Activated naive CD4-positive, alpha-beta T cell treated with anti-CD3 and anti-CD28 coated beads for 36 hours (primary cell): ENCODE measurements around the gene TNS1. TPM values are rescaled to one million over a fixed set of nuclear protein-coding genes. Genes with fewer than 3 reads are reported as not detected.

ENCODE experiments used
- CTCF ChIA-PET: fragments of 350-600 bp; sonication (Branson Sonifier 250); formaldehyde crosslinking; loops from one replicate; lab custom pipeline; 2021; ENCODE audit warnings: antibody characterized with exemption; lab: Charles Lee
- DNase-seq: peaks from one replicate; pipeline ENCODE4 v3.0.0-alpha.2; 2020
- H3K27ac Mint-ChIP-seq: one replicate; pipeline ENCODE4 v1.8.0; 2021; ENCODE audit warnings: mild to moderate bottlenecking, mixed read lengths
- H3K27me3 Mint-ChIP-seq: one replicate; pipeline ENCODE4 v1.8.0; 2021; ENCODE audit warnings: low read depth, mixed read lengths
- H3K36me3 Mint-ChIP-seq: one replicate; pipeline ENCODE4 v1.8.0; 2021; ENCODE audit warnings: low read depth, mixed read lengths
- H3K4me1 Mint-ChIP-seq: one replicate; pipeline ENCODE4 v1.8.0; 2021; ENCODE audit warnings: low read depth, mixed read lengths
- H3K4me3 Mint-ChIP-seq: one replicate; pipeline ENCODE4 v1.8.0; 2021; ENCODE audit warnings: mild to moderate bottlenecking, moderate library complexity, mixed read lengths
- H3K9me3 Mint-ChIP-seq: one replicate; pipeline ENCODE4 v1.8.0; 2021; ENCODE audit warnings: mixed read lengths
- intact Hi-C: fragments of 100-400 bp; cut with micrococcal nuclease; formaldehyde crosslinking; loops from one replicate; pipeline ENCODE4 v1.15.1; 2023
- microRNA-seq: library from miRNA; unstranded; fragments of <30 nt; microRNA quantifications from one replicate; pipeline ENCODE4 v1.2.0, GENCODE V29; 2022; ENCODE audit warnings: borderline microRNAs expressed, borderline replicate concordance
- total RNA-seq, 2 experiments: library from RNA; stranded (reverse); gene quantifications; one replicate each; pipeline ENCODE4 v1.2.3, GENCODE V29; 2021

The TNS1 gene
- total RNA-seq, 2 experiments from 2014 or later, result 0.40 to 0.74 TPM

DNA sequence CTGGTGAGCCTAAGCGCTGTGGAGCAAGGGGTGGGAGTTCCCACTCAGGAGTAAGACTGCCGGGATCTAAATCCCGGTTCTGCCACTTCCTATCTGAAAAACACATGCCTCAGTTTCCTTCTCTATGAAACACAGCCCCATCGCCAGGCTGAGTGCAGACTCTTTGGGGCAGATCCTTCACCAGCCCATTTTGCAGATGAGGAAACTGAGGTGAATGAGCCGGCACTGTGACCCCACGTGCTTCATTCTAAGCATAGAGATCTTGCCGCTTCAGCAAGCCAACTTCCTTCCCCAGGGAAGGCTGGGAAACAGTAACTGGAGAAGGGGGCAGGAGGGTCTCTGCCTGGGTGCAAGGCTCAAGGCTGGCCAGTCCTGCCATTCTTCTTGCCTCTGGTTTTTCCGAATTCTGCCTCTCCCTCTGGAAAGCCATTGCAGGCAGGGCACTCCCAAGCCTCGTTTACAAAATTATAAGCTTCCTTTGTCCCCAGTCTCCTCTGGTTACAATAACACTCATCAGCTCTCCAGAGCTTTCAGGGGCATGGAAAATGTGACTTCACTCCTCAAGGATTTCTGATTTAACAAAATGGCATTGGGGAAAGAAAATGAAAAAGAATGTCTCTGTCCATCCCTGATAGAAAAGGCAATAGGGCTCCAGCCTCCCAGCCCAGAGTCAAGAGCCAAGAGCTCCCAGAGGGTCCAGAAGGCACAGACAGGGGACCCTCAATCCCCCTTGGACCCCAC lies 249.2 kb downstream of the TNS1 start:
- no peaks in the 10 kb centered on the region for H3K9me3 Mint-ChIP-seq
- H3K27me3 Mint-ChIP-seq, result peaks cover 2% of the 10 kb centered on the region
- H3K4me1 Mint-ChIP-seq, result peaks cover 23% of the 10 kb centered on the region
- intact Hi-C loops, result loop anchor here (10.0 kb wide), 1 partner anchor 529 kb away; no protein-coding TSS in a partner anchor
- no peak for DNase-seq
- H3K36me3 Mint-ChIP-seq, result no peaks in the 10 kb centered on the region
- no peak overlapping the region for H3K4me3 Mint-ChIP-seq
- H3K27ac Mint-ChIP-seq, result no peak overlapping the region
- CTCF ChIA-PET, result interaction anchor here (0.8 to 1.5 kb wide), 2 partner anchors 32 to 39 kb away, joined by 3 to 5 read pairs; no protein-coding TSS in a partner anchor

DNA sequence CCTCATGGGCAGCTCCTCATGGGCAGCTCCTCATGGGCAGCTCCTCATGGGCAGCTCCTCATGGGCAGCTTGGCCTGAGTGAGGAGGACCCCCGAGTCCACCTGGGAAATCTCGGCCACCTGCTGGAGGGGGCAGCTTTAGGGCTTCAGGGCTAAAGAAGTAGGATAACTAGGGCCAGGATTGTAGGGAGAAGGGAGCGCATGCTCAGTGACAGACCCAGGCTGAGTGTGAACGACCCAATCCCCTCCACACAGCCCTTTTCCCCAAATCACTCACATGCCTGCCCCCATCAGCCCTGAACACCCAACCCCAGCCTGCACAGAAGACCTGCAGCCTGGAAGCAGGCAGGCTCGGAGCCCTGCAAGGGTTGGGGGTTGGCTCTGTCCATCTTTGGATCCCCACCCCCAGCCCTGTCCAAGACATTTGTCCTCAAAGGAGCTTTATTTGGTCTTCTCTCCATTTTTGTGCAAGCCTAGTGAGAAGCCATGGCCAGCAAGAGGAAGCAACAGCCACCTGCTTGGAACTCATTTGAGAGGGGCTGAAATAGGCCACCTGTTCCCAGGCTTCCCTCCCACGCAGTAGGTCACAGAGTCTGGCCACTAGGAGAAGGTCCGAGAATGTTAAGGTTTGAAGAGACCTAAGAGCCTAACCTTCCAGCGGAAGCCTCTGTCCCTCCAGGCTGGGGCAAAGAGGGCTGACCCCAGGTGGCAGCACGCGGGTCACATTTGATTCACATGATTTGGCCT lies 249.9 kb downstream of the TNS1 start:
- intact Hi-C loops, result loop anchor here (10.0 kb wide), 1 partner anchor 528 kb away; no protein-coding TSS in a partner anchor
- CTCF ChIA-PET, result no interaction called here
- Mint-ChIP-seq H3K27ac (no peak overlapping the region), H3K9me3 (no peaks in the 10 kb centered on the region), H3K36me3 (no peaks in the 10 kb centered on the region), H3K4me3 (no peak overlapping the region), H3K27me3 (peaks cover 2% of the 10 kb centered on the region), H3K4me1 (peaks cover 23% of the 10 kb centered on the region)
- DNase-seq, result no peak

GRCh38 chr2:217751952-217752351 lies 250.8 kb downstream of the TNS1 start:
- H3K27me3 Mint-ChIP-seq, result no peaks in the 10 kb centered on the region
- intact Hi-C loops, result loop anchor here (10.0 kb wide), 1 partner anchor 527 kb away; no protein-coding TSS in a partner anchor
- peaks cover 19% of the 10 kb centered on the region for H3K4me1 Mint-ChIP-seq
- no peaks in the 10 kb centered on the region for H3K36me3 Mint-ChIP-seq
- H3K27ac Mint-ChIP-seq, result no peak overlapping the region
- H3K9me3 Mint-ChIP-seq, result no peaks in the 10 kb centered on the region
- no peak for DNase-seq
- CTCF ChIA-PET, result no interaction called here
- H3K4me3 Mint-ChIP-seq, result no peak overlapping the region

- Mint-ChIP-seq H3K36me3 (no peaks in the 10 kb centered on the region), H3K27me3 (no peaks in the 10 kb centered on the region), H3K4me3 (no peak overlapping the region), H3K9me3 (no peaks in the 10 kb centered on the region), H3K27ac (no peak overlapping the region), H3K4me1 (peaks cover 13% of the 10 kb centered on the region)
- CTCF ChIA-PET, result interaction anchor here (0.6 kb wide), 1 partner anchor 312 kb away, joined by 4 read pairs; no protein-coding TSS in a partner anchor
- DNase-seq, result no peak
- intact Hi-C loops, result loop anchor here (10.0 kb wide), 1 partner anchor 526 kb away; no protein-coding TSS in a partner anchor
Observed at GRCh38 chr2:217751192-217751591, 251.6 kb downstream of the TNS1 start.

Small RNAs within 50 kb of the gene (microRNA-seq; reads per million reads assigned to microRNA genes)
- gene MIR6809, result not detected

Other genes with a start within 250 kb of the TNS1 start
- 1 to 10 TPM; 1.2 to 1.8 TPM for gene RUFY4, start 66.3 kb upstream of the TNS1 start, total RNA-seq
- gene CXCR2, start 123.0 kb upstream of the TNS1 start, total RNA-seq, result under 1 TPM; 0.17 to 0.21 TPM
- not detected for gene CXCR1, start 164.0 kb upstream of the TNS1 start, total RNA-seq
- gene ARPC2, start 214.2 kb upstream of the TNS1 start, total RNA-seq, result 100 to 1,000 TPM; 461 to 475 TPM